Nephron progenitor cell (in vitro differentiated cells): ENCODE data around the gene PAX6.

Source experiments
- DNase-seq: peaks from one replicate; pipeline ENCODE4 v3.0.0; 2021
- H3K27ac Mint-ChIP-seq: 2 replicates; pipeline ENCODE4 v1.8.0; 2021; ENCODE audit warnings: mild to moderate bottlenecking, moderate library complexity, mixed read lengths
- H3K27me3 Mint-ChIP-seq: 2 replicates; pipeline ENCODE4 v1.8.0; 2021; ENCODE audit warnings: mild to moderate bottlenecking, low read depth, mixed read lengths; ENCODE audit not compliant: poor library complexity
- H3K36me3 Mint-ChIP-seq: 2 replicates; pipeline ENCODE4 v1.8.0; 2021; ENCODE audit warnings: low read depth, mixed read lengths
- H3K4me1 Mint-ChIP-seq: 2 replicates; pipeline ENCODE4 v1.8.0; 2021; ENCODE audit warnings: mixed read lengths
- H3K4me3 Mint-ChIP-seq: 2 replicates; pipeline ENCODE4 v1.8.0; 2021; ENCODE audit warnings: mild to moderate bottlenecking, moderate library complexity, mixed read lengths
- H3K9me3 Mint-ChIP-seq: 2 replicates; pipeline ENCODE4 v1.8.0; 2021; ENCODE audit warnings: mild to moderate bottlenecking, moderate library complexity, mixed read lengths
- CTCF ChIP-seq: fragments of 200-600 bp; sonication (generic); IDR thresholded peaks from 2 replicates; pipeline ENCODE4 v1.5.0; 2021; ENCODE audit warnings: antibody characterized with exemption

PAX6 gene

DNA sequence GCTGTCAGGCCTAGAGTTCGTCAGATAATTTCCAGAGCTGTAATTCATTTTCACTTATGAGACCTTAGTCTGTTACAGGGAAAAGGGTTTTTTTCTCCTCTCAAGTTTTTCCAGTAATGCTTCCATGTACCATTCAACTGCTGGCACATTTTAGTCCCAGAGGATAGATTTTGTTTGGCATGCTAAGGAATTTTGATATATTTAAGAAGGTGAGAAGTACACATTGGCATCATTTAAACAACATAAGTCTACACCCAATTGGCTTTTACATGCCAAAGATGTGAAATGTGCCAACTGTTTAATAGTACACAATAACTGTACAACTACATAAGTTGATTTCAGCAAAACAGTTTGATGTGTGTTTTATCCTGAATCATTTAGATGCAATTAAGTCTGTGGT is 71.0 kb downstream of the PAX6 start:
- H3K9me3 Mint-ChIP-seq: peaks cover 75% of the 10 kb centered on the region
- H3K4me3 Mint-ChIP-seq: no peak overlapping the region
- H3K36me3 Mint-ChIP-seq: peaks cover 18% of the 10 kb centered on the region
- H3K4me1 Mint-ChIP-seq: no peaks in the 10 kb centered on the region
- peaks cover 4% of the 10 kb centered on the region for H3K27me3 Mint-ChIP-seq
- H3K27ac Mint-ChIP-seq: no peak overlapping the region
- no peak for TF ChIP-seq CTCF
- DNase-seq: no peak
